ENCODE results near the gene CLDN22.
A peak's percentile ranks its signal among the peaks of the same experiment; 100 is the strongest.
"Not testable (repeated sequence)": the region's sequence is repeated elsewhere in the genome, so short reads cannot be mapped to it uniquely, and the experiment has no call there.

Gene CLDN22

DNA sequence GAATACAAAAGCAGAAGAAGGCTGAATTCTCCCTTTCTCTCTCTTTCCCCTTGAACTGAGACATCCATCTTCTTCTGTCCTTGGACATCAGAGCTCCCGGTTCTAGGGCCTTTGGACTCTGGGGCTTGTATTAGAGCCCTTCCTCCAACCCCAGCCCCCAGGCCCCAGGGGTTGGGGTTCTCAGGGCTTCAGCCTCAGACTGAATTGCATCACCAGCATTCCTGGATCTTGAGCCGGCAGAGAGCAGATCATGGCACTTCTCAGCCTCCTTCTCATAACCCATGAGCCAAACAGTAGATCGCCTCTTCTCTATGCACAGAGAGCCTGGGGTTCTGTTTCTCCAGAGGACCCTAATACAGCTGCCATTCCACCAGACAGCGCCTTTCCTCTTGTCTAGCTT lies 27.5 kb upstream of the CLDN22 start:
- no peak for DNase-seq (ENCODE audit: low spot score)
- FAIRE-seq = no peak

DNA sequence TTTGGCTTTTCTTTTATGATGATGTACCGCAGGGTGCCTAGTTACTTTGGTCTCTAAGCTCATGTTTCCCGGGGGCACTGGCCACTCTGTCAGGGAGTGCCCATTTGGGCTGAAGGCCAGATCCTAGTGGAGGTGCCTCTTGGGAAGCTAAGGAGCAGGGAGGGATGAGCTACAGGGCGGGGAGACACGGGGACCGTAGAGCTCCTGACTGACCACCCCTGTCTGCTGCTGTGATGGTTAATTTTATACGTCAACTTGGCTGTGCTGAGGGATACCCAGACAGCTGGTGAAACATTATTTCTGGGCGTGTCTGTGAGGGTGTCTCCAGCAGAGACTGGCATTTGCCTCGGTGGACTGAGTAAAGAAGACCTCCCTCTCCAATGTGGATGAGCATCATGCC lies 27.1 kb upstream of the CLDN22 start:
- FAIRE-seq (no peak), DNase-seq (ENCODE audit: low spot score) (no peak)

DNA sequence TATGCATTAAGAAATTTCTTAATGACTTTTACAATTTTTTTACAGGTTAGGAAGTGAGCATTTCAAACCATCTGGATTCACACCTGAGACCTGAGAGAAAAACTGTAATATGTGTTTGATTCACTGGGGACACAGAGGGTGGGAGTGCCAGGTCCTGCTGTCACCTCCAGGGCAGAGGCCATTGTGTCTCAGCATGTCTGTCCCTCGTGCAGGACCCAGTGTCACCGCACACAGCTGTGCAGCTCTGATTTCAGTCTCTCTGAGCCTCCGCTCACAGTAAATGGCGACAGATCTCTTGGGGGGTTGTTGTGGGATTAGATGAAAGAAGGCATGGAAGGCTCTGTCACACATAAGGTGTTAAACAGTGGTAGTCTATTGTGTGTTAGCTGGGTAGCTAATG lies 25.2 kb upstream of the CLDN22 start:
- DNase-seq (ENCODE audit: low spot score) = no peak
- no peak for FAIRE-seq

DNA sequence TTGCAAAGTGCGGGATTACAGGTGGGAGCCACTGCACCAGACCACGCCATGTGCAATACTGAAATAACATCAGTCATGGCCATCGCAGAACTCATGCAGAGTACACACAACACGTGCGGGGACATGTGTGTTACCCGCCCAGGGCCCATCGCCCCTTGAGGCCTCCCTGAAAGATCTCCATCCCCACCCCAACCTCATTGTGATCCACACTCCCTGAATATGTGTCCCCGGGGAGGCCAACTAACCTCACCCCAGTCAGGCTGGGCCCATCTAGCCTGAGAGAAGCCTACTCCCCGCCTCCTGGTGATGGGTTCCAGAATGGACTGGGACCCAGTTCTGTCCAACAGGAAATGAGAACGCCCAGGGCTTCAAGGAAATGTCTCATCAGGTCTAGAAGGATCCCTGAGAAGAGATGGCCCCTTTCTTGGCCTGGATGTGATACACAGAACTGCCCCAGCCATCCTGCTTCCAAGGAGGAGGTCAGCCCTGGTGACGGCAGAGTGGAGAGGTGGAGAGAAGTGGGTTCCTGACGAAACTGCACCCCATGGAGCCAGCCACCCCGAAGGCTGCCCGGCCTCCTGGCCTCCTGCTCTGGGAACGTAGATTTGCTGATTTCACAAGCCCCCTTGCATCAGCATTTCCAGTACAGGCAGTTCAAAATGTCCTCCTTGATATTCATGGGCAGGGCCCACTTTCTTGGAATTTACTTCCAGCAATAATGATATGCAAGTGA lies 24.6 kb upstream of the CLDN22 start:
- DNase-seq (ENCODE audit: low spot score) (no peak), FAIRE-seq (no peak)

DNA sequence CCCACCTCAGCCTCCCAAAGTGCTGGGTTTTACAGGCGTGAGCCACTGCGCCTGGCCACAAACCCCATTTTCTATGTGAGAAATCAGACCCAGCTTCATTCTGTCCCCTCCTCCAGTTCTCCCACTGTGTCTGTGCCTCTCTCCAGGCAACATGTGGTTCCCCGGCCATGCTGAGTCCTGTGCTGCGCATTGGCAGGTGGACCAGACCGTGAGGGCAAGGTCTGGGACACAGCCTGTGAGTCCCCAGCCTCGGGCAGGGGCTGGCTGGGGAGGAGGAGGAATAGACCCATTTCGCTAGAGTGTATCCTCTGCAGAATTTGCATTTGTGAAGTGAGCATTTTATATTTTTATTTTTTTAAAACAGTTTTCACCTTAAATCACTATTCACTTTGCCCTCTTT lies 23.7 kb upstream of the CLDN22 start:
- no peak for DNase-seq (ENCODE audit: low spot score)
- no peak for FAIRE-seq

DNA sequence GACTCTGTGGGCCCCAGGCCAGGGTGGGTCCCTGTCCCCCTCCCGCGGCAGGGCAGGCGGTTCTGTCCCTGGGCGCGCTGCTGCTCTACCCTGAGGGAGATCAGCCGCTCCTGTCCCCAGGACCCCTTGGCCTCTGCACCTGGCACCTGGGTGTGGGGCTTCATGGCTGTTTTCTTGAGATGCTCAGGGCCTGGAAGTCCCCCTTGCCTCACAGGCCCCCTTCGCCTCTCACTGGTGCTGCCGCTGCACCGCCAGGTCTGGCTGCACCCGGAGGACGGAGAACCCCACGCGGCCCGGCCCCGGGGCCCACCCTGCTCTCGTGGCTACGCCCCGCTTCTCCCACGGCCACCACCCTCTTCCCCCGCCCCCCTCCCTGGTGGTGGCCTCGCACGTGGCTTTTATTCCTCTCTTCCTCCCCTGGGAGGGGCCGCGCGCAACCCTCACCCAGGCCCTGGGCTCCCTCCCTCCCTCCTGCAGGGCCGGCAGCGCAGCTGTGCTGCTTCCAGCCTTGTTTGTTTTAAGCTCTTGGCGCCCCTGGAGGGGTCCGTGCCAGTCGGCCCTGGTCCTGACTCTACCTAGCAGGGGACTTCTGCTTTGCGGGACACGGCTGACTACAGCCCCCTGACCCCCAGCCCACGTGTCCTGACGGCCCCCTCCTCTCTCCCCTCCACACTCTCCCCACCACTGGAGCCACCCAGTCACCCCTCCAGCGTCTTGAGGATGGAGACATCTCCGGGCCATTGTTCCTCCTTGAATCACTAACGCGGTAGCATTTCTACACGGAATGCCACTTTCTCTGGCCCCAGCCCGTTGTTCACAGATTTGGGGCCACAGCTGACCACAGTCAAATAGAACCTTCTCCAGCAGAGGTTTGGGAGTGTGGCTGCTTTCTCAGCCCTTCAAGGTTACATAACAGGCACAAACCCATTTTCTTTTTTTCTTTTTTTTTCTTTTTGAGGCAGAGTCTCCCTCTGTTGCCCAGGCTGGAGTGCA lies 22.8 kb upstream of the CLDN22 start:
- no peak for DNase-seq (ENCODE audit: low spot score)

DNA sequence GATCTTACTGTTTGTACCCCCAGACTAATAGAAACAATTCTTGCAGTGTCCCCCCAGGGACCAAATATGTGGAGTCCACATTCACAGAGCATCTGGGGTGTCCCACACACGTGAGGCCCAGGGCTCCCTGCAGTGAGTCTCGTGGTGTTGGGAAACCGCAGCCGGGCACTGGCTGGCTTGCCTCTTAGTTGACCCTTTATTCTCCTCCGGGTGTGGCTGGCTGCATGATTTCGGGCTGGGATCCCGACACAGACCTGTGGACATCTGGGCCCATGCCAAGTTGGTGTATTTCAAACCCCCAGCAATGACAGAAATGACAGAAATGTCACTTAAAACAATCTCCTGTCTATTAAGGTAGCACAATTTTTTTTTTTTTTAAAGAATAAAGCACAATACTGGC lies 17.8 kb upstream of the CLDN22 start:
- FAIRE-seq = no peak
- DNase-seq (ENCODE audit: low spot score) = no peak

More for the DNA sequence above, 22.8 kb upstream of the CLDN22 start:
- FAIRE-seq = no peak

DNA sequence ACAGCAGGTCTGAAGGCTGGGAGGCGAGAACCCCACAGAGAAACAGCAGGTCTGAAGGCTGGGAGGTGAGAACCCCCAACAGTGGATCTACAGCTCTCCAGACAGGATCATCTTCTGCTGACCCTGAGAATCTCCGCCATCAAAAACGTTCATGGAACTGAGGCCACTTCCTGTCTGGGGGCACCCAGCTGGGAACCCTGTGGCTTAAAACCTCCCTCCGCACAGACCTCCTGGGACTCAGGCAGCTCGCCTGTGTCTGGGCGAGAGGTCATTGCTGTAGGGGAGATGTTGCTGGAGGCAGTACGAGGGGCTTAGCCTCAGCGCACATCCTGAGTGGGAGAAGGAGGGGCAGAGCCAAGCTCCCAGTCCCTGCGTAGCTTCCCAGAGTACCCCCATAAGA lies 17.3 kb upstream of the CLDN22 start:
- DNase-seq (ENCODE audit: low spot score) (no peak), FAIRE-seq (no peak)

DNA sequence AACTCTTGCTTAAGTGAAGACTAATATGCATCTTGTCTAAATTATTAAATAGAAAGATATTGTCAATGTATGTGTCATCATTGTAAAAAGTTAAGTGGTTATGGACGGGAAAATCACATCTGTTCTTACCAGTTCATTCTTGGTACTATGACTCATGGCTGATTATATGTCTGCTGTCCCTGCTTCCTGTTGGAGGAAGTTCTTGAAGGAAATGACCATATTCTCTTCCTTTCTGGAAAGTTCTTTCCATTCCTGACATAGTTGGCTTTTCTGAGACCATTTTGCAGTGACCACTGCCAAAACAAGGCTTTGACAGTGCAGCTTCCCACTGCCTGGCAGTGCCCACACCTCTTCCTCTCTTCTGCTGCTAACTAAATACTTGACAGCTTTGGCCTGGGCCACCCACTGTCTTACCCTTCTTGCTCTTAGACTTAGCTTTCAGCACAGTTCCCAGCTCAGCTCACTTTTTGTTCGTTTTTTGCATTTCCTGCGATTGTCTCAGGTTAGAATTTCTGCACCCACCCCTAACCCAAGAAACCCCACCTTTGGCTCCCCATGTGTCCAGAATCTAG lies 15.4 kb upstream of the CLDN22 start:
- DNase-seq (ENCODE audit: low spot score) = peak; percentile 43
- no peak for FAIRE-seq

DNA sequence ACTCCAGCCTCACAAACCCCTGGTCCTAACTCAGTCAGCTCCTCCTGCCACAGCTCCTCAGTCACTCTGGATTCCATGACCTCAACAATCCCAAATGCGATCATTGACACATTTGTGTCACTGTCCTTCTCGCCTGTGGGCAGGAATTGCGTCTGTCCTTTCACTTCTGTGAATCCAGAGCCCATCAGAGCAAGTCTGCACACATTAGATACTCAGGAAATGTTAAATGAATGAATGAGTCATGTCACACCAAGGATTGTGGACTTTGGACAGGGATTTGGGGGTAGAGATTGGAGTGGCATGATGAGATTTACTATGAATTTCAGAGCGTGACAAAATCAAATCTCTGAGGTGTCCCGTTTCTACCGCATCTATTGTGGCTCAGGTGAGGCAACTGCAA lies 13.9 kb upstream of the CLDN22 start:
- FAIRE-seq = no peak

DNA sequence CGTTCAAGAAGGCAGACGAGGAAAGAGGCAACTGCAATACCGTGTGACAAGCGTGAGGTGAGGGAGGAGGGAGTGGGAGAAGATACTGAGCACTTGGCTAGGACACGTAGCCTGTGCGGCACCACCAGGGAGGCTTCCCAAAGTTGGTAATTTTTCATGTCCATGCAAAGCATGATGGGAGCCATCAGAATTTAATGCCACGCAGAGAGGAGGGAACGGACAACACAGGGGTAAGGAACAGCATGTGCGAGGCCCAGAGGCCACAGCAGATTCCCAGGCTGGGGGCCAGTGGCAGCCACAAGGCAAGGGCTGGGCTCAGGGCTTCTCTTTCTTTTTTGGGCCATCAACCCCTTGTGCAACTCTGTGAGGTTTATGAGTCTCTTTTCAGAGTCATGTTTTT lies 13.1 kb upstream of the CLDN22 start:
- FAIRE-seq (no peak), DNase-seq (ENCODE audit: low spot score) (no peak)

More for the DNA sequence above, 13.9 kb upstream of the CLDN22 start:
- DNase-seq (ENCODE audit: low spot score) = no peak

DNA sequence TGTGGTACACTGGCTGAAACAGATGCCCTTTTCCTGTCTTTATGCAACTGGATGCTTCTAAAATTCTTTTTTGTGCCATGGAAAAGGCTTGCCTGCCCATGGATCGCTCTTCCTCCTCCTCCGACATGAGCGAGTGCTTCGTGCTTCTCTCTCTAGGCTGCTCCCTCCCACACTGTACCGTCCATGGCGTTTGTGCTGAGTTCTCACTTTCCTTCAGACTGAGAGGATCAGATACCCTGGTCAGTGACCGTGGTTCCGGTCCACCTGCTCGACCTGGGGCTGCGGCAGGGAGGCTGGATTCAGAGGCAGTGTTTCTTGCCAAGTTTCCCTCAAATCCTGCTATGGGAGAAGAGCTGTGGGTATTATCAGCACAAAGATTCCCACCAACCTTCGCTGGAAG lies 12.4 kb upstream of the CLDN22 start:
- no peak for FAIRE-seq
- DNase-seq (ENCODE audit: low spot score) = no peak

DNA sequence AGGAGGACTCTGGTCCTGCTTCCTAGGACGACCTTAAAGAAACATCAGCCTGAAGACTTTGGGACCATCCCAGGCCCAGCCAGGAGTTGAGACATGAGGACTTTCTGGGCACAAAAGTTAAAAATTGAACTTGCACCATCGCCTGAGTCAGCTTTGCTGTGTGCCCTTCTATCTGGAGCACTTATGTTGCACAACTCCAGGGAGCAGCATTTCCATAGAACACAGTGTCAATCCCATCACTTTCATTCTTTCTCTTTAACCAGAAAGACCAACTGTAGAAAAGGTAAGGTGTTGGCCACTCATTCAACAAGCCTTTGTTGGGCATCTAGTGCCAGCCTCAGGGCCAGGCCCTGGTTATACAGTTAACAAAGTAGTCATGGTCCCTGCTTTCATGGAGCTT lies 10.8 kb upstream of the CLDN22 start:
- FAIRE-seq (no peak), DNase-seq (ENCODE audit: low spot score) (no peak)

DNA sequence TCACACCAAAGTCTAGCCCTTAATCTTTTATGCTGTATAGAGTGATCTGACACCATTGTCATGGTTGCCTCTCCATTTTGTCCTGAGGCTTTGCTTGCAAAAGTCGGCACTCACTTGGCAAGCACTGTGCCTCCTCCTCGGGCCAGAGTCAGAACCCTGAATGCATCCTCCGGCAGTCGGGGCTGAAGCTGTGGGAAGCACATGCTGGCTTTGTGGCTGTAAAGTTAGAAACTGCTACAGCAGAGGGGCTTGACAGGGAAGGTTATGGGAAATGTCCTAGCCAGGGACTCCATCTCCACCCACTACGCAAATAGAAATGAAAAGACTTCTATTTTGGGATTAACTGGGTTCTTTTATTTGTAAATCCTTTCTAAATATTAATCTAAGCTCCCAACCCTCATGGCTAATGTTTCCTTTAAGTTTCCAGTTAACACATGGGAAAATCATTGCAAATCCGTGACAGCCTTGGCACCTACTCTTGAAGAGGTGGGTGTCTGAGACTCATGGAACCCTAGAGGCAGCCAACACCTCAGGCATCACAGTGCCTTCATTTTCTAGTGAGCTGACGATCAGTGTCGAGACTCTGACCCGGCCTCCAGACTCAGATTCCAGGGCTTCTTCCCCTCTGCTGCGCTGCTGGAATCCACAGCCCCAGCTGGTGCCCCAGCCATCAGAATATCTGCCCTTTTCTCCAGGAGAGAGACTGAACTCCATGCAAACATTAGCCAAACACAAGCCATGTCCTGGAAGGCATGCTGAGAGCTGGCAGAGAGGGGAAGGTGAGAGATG lies 10.1 kb upstream of the CLDN22 start:
- DNase-seq (ENCODE audit: low spot score) (no peak), FAIRE-seq (no peak)

DNA sequence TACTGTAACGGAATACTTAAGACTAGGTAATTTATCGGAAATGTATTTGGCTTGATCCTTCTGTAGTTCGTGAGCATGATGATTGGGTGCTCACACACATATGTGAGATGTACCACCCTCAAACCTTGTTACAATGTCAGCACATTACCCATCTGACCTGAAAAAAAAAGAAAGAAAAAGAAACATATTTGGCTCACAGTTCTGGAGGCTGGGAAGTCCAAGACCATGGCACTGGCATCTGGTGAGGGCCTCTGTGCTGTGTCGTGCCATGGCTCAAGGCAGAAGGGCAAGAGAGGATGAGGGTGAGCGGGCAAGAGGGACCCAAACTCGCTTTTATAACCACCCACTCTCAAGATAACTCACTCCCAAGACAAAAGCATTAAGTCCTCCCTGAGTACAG lies 9.2 kb upstream of the CLDN22 start:
- FAIRE-seq (peak; percentile 66), DNase-seq (ENCODE audit: low spot score) (no peak)

DNA sequence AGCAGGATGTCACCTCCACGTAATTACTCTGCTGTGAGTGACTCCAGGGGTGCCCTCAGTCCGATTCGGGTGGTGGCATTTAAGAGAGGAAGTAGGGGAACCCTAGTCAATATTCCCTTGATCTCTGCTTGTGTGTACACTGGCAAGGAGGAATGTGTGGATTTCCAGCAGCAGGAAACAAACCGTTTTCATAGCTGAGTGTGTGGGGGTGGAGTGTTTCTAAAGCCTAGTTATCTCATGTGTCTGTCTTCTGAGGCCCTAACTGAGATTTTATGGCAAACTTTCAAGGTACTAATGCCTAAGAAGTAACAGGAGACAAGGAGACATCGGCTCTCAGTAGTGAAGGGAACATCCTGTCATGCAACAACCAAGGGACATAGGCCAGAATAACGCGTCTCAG lies 8.8 kb upstream of the CLDN22 start:
- FAIRE-seq (no peak), DNase-seq (ENCODE audit: low spot score) (no peak)

DNA sequence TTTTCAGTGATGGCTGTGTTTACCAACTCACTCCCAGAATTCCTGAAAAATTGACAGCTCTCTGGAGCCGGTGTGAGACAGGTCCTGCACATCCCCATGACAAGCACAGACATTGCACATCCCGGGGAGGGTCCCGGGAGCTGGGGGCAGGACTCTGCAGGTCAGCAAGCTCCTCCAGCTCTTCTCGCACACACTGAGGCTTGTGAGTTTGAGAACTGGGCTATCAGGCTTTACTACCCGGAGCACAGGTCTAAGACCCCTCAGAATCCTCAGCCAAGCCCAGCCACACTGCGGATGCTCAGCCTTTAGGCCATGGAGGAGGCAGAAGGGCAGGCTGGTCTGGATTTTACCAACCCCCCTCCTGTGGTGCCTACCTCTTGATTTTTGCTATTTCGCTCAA lies 7.8 kb upstream of the CLDN22 start:
- DNase-seq (ENCODE audit: low spot score) (no peak), FAIRE-seq (no peak)

DNA sequence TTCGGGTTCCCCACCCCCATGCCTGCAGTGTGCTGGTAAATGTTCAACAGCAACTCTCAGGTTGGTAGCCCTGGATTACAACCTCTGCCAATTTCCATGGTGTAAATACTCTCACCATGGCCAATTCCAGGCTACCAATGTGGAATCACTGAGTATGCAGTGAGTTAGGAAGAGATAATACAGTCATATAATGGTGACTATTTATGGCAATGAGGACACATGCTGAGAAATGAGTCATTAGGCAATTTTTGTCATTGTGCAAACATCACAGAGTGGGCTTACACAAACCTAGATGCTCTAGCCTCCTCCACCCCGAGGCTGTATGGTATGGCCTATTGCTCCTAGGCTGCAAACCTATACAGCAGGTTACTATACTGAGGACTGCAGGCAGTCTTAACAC lies 6.8 kb upstream of the CLDN22 start:
- no peak for FAIRE-seq
- DNase-seq (ENCODE audit: low spot score) = no peak

DNA sequence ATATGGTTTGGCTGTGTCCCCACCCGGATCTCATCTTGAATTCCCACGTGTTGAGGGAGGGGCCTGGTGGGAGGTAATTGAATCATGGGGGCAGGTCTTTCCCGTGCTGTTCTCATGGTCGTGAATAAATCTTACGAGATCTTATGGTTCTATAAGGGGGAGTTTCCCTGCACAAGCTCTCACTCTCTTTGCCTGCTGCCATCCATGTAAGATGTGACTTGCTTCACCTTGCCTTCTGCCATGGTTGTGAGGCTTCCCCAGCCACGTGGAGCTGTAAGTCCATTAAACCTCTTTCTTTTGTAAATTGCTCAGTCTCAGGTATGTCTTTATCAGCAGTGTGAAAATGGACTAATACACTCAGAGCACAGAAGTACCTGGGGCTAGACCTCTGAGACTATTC lies 6.3 kb upstream of the CLDN22 start:
- not testable (repeated sequence) for FAIRE-seq; DNase-seq (ENCODE audit: low spot score)

DNA sequence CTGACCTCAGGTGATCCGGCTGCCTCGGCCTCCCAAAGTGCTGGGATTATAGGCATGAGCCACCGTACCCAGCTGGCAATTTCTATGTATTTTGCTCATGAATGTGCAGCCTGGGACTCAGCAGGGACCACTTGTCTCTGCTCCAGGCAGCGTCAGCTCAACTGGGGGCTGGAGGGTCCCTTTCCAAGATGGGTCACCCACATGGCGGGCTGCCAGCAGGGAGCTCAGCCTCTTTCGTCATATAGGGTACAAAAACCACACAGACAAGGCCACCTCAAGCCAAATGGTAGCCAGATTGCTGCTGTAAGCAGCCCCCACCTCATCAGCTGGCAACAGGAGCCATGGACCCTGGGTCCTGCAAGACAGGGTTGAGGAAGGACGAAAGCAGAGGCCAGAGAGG lies 4.5 kb upstream of the CLDN22 start:
- FAIRE-seq (no peak), DNase-seq (ENCODE audit: low spot score) (no peak)

DNA sequence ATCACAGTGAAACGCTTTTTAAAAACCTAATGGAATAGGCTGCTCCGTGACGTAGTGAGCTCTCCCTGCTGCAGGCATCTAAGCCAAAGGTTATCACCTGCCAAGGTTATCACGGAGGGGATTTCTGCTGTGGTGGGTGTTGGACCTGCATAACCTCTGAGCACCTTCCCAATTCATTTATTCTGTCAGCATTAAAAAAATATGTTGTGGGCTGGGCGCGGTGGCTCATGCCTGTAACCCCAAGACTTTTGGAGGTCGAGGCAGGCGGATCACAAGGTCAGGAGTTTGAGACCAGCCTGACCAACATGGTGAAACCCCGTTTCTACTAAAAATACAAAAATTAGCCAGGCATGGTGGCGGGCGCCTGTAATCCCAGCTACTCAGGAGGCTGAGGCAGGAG lies 4.0 kb upstream of the CLDN22 start:
- DNase-seq (ENCODE audit: low spot score); FAIRE-seq: not testable (repeated sequence)
